NOMO-1 treated with DMSO at 0.1 percent for 48 hours (cell line): ENCODE data around the gene NAA25.
"Not testable (repeated sequence)": the region's sequence is repeated elsewhere in the genome, so short reads cannot be mapped to it uniquely, and the experiment has no call there.

ENCODE experiments used
- DNase-seq: peaks from one replicate; lab custom pipeline; 2025; ENCODE audit not compliant: unreplicated experiment; lab: John Stamatoyannopoulos, UW

NAA25 gene

DNA sequence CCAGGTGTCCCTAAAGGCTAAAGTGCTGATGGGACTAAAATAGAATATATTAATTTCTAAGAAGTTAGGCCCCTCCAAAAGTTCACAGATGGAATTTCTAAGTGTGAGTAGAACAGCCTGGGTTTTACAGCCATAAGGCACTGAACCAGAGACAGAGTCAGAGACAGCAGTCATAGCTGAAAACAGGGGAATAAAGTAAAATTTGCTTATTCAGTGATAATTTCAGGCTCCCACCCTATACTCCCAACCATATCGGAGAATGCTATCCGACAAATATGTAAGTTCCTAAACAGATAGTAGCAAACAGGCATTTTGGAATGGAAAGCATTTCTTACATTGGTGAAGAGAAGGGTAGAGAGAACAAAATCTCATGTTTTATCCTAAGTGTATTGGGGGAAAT lies 45.3 kb downstream of the NAA25 start:
- no peak for DNase-seq

DNA sequence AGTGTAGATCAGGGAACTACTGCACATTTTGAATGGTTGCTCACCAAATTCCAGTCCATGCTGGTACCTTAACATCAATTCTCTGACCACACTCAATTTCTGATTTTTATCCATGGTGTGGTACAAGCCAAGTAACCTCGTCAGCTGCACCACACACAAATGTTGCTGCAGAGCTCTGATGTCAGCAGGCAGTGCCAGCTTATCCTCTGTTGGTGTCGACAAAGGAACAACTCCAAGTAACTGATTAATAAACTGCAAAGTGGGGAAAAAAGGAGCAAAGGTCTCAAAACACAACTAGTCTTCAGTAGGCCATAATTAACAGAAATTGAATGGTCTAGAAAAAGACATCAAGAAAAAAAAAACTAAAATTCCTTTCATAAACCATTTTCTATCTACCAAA lies 47.4 kb downstream of the NAA25 start:
- DNase-seq = no peak

DNA sequence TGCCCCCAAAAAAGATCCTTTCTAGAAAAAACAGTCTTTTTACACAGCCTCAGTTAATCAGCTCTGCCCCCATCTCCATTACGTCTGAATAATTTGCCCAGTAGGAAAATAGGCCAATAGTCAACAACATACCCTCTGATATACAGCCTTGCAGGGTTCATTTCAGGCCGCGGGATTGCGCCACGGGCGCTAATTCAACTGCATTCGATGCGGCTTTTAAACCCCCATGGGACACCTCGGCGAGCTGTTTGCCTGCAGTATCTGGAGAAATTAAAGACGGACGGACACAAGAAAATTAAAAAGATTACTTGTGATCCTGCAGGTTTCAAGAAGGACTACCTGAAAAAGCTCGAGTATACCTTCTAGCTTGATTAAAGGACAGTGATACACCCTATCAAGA lies 59.2 kb downstream of the NAA25 start:
- DNase-seq = no peak

DNA sequence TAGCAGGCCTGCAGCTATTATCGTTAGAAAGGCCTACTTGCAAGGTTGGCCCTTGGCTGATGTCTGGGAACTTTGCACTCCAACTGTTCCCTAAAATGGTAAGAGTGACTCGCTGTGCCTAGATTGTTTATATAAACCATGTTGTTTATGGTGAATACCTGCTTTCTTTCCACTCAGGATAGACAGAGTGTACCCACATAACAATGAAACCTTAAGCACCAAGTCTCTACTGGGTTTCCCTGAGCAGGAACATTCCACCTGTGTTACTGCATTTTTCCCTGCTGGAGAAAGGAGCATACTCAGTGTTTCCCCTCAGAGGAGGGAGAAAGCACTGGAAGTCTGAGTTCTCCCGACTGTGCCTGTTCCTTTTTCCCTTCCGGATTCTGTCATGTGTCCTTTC lies 62.6 kb downstream of the NAA25 start:
- DNase-seq = no peak

DNA sequence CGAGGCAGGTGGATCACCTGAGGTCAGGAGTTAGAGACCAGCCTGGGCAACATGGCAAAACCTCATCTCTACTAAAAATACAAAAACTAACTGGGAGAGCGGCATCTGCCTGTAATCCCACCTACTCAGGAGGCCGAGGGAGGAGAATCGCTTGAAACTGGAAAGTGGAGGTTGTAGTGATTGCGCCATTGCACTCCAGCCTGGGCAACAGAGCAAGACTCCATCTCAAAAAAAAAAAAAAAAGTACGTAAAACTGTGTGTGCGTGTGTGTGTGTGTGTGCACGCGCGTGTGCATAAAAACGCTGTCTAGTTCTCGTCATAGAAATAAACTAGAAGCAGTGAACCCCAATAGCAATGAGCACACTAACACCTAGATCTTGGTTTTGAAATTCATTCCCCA lies 72.0 kb downstream of the NAA25 start:
- DNase-seq = not testable (repeated sequence)

DNA sequence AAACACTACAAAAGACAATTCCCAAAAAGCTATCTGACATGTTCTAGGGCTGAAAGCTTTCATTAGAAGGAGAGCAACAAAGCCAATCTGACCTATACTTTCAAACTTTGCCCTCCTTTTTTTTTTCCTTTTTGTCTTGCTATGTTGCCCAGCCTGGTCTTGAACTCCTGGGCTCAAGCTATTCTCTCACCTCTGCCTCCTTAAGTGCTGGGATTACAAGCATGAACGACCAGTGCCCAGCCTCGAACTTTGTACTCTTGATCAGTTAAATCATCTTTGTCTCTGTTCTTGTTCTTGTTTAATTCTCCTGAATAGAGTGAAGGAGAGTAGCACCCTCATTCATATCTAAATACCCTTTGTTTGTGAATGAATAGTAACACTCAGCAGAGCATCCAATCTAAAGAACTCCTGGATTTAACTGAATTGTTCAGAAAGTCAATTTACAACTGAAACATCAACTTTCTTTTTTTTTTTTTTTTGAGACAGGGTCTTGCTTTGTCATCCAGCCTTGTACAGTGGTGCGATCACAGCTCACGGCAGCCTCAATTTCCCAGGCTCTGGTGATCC lies 73.3 kb downstream of the NAA25 start:
- no peak for DNase-seq

DNA sequence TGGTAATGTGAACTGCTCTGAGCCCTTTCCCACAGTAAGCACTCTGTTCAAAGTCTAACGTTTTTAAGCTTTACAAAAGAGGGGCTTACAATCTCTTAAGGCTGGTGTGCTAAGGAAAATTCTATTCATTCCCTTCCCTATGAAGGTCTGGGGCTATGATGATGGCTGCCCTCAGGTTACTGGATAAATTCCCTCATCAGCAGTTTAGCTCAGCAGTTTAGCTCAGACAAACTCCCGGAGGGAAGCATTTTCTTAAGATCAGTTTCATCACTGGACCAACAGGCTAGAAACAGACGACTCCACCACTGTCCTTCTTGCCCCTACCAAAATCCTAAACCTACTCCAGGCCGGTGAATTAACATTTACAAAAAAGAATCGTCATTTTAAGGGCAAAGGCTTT lies 76.3 kb downstream of the NAA25 start:
- DNase-seq = no peak

DNA sequence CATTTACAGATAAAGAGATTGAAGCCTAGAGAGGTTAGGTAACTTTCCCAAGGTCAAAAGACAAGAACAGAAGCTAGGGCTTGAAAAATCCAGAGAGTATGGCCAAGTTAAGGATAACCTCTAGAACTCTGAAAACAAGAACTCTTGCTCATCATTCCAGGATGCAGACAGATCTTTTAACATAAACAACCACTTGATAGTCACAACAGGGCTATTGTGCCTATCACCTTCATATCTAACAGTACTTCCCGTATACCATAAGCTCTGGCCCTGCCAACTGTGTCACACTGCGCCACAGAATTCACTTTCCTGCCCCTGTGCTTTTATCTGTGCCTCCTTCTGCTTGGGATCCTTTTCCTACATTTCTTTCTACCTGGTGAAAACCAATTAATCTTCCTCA lies 77.1 kb downstream of the NAA25 start:
- DNase-seq = no peak

DNA sequence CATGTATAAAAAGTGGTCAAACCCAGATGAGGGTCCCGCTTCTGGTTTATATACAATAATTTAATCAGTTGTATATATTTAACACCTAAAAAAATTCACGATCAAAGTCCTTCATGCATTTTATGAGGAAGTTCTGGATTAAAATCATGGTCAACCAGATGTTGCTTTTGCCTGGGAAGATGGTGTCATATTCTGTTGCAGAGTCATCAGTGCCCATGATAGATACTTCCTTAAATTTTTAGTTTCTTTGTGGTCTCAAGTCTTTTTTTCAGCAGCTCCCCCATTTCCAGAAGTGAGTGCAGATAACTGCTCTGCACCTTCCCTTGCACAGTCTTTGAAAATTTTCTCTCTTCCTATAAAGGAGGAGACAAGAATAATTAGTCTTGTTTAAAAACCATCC lies 79.3 kb downstream of the NAA25 start:
- DNase-seq = peak; percentile 80

DNA sequence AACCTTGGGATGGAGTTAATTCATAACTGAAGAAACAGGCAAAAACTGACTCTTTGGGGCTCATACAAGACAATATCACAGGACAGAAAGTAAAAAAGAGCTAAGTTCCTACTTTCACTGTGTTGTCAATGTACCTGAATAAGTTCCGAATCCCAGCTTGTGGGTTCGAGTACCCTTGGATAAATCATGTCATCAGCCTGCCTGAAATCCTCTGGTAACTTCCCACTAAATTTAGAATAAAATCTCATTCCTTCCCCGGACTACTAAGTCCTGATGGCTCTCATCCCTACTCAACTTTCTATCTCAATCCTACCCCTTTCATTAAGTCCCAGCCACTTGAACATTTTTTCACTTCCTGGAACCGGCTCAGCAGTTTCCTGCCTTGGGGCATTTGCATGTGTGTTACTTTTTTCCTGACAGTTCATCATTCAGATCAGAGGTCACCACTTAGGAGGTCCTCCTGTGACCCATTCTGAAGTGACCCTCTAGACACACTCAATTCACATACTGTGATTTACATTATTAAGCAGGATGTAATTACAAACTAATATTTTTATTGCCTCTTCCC lies 82.7 kb downstream of the NAA25 start:
- no peak for DNase-seq

DNA sequence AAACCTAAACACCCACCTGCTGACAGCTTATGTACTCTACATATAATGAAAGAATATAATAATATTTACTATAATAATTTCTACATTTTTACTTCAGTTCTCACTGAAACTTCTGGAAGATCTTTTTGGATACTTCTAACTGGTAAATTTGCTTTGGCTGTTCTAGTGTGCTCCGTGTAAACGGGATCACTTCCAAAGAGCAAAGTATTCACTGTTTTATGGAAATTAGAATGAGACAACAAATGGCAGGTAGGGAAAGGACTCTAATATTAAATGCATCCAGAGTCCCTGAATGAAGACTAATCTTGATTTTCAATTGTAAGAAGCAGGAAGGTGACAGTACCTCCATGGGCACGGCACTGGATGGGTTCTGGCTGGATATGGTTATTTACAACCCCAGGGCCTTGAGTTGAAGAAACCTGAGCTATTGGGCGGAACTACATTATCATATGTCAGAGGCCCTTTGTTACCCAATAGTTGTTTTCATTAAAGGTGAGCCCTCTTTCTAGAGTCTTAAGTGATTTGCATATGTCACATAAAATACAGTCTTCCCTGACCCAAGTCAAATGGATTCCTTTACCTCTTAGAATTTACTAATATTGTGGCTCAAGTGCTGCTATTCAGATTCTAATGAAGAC lies 84.7 kb downstream of the NAA25 start:
- DNase-seq = no peak

DNA sequence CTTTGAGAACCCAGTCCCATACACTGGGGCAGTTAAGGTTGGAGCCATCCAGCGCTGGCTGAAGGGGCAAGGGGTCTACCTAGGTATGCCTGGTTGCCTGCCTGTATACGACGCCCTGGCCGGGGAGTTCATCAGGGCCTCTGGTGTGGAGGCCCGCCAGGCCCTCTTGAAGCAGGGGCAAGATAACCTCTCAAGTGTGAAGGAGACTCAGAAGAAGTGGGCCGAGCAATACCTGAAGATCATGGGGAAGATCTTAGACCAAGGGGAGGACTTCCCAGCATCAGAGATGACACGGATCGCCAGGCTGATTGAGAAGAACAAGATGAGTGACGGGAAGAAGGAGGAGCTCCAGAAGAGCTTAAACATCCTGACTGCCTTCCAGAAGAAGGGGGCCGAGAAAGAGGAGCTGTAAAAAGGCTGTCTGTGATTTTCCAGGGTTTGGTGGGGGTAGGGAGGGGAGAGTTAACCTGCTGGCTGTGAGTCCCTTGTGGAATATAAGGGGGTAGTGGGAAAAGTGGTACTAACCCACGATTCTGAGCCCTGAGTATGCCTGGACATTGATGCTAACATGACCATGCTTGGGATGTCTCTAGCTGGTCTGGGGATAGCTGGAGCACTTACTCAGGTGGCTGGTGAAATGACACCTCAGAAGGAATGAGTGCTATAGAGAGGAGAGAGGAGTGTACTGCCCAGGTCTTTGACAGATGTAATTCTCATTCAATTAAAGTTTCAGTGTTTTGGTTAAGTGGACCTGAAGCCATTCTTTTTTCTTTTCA lies 86.2 kb downstream of the NAA25 start:
- DNase-seq = no peak

DNA sequence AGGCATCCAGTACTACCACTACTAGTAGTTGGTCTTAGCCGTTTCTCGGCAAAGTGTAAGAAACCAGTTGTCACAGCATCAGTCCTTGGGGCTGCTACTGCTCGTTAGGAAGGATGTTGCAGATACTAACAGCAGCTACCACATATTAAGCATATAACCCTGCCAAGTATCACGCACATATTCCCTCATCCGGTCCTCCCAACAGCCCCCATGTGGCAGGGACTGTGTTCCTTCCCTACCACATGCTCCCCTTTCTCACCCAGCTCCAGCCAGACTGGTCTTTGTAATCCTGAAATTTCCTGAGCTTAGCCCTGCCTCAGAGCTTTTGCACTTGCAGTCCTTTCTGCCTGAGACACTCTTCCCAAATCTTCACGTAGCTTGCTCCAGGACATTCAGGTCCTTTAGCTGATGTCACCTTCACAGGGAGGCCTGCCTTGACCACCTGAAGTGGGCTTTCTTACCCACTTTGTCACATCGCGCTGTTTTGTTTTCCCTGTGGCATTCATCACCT lies 87.6 kb downstream of the NAA25 start:
- DNase-seq = no peak

DNA sequence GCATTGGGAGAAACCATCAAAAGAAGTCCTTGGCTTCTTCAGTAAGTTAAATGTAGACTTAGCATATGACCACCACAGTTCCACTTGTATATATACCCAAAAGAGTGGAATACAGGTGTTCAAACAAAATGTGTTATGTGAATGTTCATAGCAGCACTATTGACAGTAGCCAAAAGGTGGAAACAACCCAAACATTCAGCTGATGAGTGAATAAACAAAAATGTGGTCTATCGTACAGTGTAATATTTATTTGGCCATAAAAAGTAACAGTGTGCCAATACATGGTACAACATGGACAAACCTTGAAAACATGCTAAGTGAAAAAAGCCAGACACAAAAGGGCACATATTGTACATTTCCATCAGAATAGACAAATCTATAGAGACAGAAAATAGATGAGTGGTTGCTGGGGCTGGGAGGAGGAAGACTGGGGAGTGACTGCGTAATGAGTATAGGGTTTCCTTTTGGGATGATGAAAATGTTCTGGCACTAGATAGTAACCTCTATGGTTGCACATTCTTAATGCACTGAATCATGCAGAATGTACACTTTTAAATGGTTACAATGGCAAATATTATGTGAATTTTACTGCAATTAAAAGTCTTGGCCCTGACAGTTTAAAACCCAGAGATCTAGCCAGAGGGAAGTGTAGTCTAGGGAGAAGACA lies 89.9 kb downstream of the NAA25 start:
- no peak for DNase-seq

DNA sequence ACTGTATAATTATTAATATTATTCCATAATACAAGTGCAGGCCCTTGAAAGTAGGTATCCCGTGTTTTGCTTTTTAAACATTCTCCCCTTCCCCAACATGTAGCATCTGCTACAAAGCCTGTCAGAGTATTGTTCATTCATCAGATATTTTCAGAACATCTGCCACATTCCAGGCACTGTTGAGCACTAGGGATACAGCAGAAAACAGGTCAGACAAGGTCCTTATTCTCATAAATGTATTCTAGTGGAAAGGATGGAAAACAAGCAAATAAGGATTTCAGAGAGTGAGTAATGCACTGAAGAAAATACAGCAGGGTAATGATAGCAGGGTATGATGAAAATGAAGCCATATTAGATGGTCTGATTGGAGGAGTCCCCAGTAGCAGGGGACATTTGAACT lies 91.5 kb downstream of the NAA25 start:
- DNase-seq = no peak

DNA sequence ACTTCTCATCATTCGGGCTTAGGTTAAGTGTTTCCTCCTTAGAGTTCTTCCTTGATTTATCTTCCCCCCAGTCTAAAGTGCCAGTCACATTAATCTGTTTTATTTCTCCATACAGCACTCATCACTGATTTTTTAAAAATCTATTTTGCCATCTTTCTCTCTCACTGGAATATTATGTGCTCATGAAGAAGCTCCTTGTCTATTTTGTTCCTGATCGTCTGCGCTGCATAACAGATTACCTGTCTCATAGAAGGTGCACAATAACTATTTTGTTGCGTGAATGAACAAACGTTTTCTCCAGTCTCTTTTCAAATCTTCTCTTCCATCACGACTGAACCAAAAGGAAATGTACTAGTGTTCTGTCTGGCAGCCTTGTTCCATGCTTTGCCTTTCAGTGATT lies 92.6 kb downstream of the NAA25 start:
- DNase-seq = no peak

DNA sequence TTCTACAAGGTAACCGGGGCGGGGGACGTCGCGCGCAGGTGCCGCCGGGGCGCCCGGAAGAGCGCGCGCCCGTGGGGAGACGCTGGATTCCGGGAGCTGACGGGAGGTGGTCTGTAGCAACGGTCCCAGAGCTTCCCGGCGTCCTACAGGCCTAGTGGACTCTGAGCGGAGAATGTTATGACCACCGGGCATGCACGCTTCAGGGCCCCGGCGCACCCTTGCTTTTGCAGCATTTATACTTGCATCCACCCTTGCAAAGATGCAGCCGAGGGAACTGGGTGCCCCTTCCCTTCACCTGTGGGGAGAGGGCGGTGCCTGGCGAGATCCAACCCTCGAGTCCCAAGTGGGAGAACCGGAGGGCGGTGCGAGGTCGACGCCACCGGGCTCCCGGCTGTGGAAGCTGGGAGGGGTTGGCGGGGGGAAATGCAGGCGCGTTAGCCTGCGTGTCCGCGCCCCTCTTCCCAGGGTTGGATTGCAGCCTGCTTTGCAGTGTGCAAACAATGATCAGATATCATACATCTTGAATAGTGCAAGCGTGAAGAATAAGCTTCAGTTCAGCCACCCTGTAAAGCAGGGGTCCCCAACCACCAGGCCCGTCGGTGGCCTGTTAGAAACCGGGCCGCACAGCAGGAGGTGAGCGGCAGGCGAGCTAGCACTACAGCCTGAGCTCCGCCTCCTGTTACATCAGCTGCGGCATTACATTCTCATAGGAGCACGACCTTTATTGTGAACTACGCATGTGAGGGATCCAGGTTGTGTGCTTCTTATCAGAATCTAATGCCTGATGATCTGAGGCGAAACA lies 94.8 kb downstream of the NAA25 start:
- DNase-seq = peak; percentile 75

DNA sequence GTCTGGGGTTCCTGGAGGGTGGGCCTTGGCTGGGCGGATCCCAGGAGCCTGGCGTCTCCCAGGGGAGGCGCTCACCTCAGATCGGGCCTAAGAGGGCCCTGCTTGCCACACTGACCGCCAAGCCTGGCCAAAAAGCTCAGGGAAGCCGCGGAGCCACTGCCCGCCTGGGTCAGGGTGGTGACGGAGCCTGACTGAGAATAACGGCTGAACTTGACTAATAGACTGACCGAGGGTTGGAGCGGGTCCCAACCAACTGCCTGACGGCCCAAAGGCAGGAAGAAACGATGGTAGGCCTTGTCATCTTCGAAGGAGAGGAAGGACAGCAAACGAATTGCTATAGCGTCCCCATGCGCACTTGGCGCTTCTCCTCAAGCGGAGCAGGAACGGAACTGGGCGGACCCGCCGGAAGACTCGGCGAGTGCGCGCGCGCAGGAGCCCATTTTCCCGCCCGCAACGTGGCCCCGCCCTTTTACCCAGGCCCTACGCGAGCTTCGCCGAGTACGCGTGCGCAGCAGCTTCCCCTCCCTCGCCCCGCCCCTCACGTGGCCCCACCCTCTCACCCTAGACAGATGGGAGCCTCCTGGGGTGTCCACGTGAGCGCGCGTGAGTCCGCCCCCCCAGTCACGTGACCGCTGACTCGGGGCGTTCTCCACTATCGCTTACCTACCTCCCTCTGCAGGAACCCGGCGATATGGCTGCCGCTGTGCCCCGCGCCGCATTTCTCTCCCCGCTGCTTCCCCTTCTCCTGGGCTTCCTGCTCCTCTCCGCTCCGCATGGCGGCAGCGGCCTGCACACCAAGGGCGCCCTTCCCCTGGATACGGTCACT lies 95.6 kb downstream of the NAA25 start, which contains the start of the genes ERP29 and TMEM116:
TSS of gene ERP29 (plus strand) at position 652 of the 826 bp plus-strand sequence. CDS start at position 692, 40 bp downstream.
TSS of gene TMEM116 (minus strand) at position 391 of the 826 bp plus-strand sequence. CDS start 7,895 bp downstream, outside the sequence.
- DNase-seq = peak; percentile 98

DNA sequence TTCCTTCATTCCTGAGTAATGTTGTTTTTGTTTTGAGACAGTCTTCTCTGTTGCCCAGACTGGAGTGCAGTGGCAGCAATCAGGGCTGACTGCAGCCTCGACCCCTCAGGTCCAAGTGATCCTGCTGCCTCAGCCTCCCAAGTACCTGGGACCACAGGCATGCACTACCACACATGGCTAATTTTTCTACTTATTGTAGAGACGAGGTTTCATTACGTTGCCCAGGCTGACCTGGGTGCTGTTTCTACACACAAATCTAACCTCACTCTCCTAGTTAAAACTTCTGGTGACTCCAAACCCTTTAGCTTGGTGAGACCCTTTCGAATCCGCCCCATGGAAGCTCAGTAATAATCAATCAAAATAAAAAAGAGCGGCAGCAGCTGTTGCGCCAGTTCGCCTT lies 96.9 kb downstream of the NAA25 start:
- no peak for DNase-seq
